HG03103 (cell line): ENCODE measurements around the gene REG1A.

Experiments used
- ATAC-seq: cut with Tn5 transposase; IDR thresholded peaks from one replicate; pipeline ENCODE4 v1.9.1; 2021; ENCODE audit warnings: low read depth; ENCODE audit not compliant: unreplicated experiment

REG1A gene

DNA sequence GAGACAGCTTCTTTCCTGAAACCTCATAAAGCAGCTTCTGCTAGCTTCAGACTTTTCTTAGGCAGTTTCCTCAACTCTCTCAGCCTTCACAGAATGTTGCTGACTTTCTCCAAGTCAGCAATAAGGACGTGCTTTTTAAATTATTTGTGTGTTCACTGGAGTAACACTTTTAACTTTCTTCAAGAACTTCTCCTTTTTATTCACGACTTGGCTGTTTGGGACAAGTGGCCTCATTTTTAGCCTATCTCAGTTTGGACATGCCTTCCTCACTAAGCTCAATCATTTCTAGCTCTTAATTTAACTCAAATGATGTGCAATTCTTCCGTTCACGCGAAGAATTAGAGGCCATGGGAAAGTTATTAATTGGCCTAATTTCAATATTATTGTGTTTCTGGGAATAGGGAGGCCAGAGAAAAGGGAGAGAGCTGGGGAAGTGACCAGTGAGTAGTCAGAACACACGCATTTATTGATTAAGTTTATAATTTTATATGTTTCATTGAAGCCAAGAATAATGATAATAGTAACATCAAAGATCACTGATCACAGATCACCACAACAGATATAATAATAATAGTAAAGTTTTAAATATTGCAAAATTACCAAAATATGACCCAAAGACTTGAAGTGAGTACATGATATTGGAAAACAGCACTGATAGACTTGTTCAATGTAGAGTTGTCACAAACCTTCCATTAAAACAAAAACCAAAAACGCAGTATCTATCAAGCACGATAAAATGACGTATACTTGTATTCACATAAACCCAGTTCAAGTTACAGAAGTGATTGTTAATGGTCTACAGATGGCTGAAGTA is 4.8 kb downstream of the REG1A start:
- ATAC-seq: no peak

DNA sequence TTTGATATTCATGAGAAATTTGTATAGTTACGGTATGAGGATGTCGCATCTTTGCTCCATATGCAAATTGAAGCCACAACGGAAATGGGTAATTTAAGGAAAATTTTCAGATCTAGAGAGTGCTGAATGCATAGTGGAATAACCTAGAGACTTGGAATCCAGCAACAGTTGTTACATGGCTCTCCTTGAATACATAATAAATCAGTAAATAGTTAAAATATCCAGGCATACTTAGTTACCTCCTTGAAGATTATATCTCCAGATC is 5.4 kb downstream of the REG1A start:
- ATAC-seq: no peak

DNA sequence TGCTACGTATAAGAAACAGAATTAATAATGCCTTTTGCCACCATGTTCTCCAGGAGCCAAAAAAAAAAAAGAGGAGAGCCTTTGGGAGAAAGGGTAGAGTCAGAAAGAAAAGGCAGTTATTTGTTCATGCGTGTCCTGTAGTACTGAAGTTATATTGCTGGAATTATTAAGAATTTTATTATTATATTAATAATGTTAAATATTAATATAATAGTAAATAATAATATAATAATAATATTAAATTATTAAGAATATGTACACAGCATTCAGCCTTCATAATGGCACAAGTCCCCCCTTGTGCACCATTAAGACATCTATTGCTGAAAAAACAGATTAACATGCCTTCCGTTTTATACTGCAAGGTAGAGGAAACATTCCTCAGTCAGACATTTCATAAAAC is 8.1 kb downstream of the REG1A start:
- no peak for ATAC-seq

DNA sequence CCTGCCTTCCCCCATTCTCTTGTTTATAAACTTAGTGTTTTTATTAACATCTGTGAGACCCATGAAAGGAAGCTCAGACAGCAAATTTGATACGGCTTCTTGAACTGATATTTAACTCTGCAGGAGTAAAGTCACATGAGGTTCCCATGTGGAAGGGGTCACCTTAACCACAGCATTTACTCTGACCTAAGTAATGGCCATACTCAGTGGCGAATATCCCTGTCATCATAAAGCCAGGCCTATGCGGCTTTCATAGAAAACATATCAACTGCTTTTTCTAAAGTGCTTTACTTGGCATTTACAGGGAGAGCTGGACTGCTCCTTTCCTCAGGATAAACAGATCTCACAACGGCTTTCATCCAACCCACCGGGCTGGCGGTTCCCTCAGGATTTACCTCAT is 9.0 kb downstream of the REG1A start:
- ATAC-seq: no peak

DNA sequence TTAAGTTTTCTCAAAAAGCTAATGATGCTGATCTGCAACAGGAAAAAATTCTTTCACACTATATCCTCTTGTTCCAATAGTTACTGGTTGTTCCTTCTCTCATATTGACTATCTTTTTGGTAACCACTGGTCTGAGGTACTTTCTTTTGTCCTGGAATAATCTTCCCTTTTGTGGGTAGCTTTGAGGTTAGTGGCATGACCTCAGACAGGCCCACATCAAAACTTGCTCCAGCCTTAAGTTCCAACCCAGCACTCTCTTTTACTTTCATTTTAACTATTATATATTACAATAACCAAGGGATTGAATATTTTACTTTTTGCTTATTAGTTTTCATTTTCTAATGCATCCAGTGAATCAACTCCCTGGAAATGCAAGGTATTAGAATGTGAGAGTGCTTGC is 9.5 kb downstream of the REG1A start:
- no peak for ATAC-seq

DNA sequence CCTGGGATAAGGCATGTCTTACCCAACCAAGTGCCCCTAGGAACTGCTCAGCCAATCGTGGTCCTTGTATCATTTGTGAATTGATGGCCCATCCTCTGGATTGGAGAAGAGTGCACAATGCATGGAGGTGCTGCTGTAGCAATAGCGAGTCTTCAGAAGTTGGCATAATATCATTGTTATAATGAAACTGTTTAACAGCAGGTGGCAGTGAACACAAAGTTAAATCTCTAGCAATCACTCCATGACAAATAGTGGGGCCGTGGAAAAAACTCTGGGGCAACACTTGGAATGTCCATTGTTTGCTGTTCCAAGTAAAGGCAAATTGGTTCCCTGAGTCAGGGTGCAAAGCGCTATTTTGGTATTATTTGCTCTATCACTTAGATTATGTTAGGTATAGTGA is 11.4 kb downstream of the REG1A start:
- ATAC-seq: no peak

DNA sequence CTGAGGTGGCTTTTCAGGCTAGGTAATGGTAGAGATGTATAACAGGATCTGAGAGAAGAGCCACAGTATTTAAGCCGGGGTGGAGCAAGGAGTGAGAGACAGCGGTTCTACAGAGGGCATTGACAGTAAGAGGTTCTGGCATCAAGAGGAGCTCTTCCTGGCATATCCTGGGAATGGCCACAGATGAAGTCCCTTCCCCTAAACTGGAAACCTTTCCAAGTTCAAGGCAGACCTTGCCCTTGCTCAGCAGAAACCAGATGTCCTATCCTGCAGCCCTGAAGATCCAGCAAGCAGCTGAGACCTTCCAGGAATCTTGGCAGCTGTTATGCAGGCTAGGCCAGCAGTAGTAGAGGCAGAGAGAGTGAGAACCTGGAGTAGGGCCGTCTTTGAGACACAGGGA is 18.1 kb downstream of the REG1A start:
- ATAC-seq: no peak

DNA sequence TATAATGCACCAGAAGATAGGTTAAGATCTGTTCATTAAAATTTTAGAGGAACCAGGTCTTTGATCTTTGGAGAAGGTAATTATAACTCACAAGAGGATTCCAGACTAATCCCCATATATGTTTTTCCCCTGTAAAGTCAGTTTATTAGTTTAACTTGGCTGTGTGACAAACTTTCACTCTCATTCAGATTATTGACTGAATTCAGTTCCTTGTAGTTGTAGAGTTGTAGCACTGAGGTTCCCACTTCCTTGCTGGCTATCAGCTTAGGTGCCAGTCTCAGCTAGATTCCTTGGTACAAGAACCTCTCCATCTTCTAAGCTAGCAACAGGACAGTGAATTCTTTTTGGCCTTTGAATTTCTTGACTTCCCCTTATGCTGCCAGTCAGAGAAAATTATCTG is 19.1 kb downstream of the REG1A start:
- ATAC-seq: no peak

DNA sequence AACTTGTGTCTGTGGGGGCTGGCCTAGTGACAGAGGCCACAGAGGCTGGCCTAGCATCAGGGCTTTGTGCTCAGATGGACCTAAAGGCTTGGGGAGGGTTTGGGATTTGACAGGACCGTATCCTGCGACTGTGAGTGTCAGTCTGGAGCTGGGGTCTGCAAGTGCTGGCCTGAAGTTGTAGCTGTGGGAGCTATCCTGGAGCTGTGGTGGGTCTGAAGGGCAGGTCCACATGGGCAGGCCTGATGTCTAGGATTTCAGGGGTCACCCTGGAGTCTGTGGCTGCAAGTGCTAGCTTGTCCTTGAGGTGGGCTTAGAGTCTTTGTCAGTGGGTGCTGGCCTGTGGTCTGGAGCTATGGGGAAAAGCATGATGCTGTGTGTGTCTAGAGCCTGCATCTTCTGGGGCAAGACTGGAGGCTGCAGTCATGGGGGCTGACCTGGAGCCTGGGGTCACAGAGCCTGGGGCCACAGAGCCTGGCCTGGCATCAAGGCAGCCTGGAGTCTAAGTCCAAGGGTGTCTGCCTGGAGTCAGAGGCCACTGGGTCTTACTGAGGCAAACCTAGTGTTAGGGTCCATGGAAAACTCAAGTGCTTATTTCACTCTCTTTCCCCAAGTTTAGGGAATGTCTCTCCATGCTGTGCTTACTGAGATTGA is 35.7 kb downstream of the REG1A start:
- no peak for ATAC-seq

DNA sequence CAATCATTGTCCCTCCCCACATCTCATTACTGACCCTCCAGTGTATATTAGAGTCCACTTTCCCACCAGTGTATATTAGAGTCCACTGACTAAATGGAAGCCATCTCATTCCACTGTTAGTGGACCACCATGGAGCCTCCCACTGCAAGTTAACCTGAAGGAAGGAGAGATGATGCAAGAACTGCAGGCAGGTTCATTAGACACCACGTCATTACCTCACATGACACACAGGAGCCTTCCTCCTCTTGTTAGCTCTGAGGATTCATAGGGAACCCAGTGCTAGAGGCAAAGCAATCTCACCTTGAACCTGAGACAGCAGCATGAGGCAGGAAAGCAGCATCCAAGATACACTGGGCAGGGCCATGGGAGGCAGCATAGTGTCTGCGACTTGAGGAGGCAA is 38.7 kb downstream of the REG1A start:
- ATAC-seq: no peak

DNA sequence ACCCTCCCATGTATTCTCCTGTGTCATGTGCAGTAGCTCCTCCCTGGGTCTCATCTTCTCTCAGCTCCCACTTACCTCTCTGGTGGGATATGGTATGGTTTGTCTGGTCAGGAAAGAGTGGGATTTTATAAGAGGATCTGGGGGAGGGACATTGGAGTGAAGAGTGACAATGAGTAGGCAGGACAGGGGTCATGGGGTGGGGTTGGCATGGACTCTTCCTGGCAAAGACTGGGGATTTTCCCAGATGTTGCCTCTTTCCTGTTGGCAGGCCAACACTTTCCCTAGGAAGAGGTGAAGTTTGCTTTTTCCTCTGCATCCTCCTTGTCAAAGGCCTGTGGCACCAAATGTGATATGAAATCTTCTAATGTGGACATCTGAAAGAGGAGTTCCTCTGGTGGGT is 39.4 kb downstream of the REG1A start, which contains the start of gene REG3A:
TSS of gene REG3A (minus strand) at position 101 of the 400 bp plus-strand sequence. CDS start 348 bp downstream, outside the sequence.
- no peak for ATAC-seq

DNA sequence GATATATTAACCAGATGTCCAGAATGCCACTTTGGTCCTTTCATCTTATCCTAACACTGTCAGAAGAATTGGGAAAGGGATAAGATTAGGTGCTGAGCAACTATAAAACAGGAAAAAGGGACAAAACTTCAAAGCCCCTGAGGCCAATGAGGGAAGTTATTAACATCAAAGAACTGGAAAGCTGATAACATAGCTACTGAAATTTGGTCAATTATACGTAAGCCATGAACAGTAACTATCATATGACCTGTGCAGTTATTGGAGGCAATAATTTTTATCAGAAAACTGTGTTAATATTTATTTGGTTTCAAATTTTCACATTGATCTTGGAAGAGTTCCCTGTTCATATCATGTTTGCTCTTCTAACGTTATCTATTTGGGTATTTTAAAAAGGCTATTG is 41.8 kb downstream of the REG1A start:
- ATAC-seq: no peak

DNA sequence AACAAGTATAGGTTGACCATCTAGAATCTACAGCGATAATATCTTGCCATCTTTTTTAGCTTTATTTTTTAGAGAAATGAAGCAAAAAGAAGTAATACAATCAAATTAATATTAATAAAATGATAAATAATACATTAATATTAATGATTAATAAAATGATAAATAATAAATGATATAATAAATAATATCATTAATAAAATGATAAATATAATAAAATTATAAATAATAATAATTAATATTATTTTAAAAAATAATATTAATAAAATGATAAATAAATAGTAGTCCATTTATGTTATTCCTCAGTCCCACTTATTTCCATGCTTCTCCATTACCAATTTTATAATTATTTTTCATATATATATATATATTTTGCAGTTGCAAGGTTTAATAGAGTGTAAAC is 42.5 kb downstream of the REG1A start:
- no peak for ATAC-seq

DNA sequence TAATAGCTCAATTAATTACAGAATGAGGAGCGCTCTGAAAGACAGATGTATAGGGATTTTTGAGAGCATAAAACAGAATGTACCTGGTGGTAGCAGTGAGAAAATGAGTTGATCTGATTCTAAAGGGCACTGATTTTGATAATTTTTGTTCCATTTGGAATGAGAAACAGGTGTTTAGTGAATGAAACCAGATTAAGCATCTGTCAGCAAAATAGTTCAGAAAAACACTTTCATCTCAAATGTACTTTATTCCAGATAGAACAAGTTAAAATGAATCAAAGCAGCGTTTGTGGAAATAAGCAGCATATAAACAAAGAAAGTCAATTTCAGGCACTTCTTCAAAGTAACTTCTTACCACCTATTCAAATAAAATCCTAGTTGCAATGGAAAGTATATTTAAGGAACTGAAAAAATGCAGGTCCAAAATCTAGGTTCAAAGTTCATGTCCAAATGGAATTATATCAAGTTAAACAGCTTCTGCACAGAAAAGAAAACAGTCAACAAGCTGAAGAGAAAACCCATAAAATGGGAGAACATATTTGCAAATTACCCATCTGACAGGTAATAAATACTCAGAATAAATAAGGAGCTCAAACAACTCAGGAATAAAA is 51.2 kb downstream of the REG1A start:
- no peak for ATAC-seq
